Gastroesophageal sphincter (tissue), 3 donors: Measurements from ENCODE around the gene LYPD1.

Experiments
- CTCF ChIP-seq, 4 experiments: fragments of 200-600 bp in 2 of 4; fragments of 450-650 bp in 2 of 4; sonication (generic) in 1 of 4; IDR thresholded peaks; one replicate each; pipeline ENCODE4 v1.5.1; 2017 to 2019; ENCODE audit warnings: antibody characterized with exemption in 4 of 4, mild to moderate bottlenecking in 2 of 4, moderate library complexity in 2 of 4
- POLR2AphosphoS5 ChIP-seq: sonication (generic); formaldehyde crosslinking; IDR thresholded peaks from one replicate; pipeline ENCODE4 v1.6.1; 2017; ENCODE audit warnings: antibody characterized with exemption

DNA sequence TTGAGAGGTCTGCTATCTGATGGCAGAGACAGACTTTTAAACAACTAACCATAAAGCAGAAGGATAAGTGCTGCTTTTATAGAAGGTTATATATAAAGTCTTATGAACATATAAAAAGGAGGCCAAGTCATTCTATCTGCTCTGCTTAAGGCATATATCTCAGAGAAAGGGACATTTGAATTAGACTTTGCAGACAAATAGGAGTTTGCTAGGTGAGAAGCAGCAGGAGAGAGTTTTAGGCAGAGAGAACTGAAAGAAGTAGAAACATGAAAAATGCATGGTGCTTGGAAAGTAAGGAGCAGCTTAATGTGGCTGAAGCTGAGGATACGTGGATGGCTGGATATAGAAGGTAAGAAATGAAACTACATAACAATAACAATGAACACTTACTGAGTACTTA, 65.4 kb downstream of the LYPD1 start:
- no peak for TF ChIP-seq CTCF (IDR thresholded peaks at IDR 0.05)
- TF ChIP-seq POLR2AphosphoS5 = no peak
